Thymus (tissue), 14 donors: ENCODE data around the gene RSPH4A. TPM values are rescaled to one million over a fixed set of nuclear protein-coding genes. Genes with fewer than 3 reads are reported as not detected.

Source experiments
- DNase-seq, 9 donors: peaks; one replicate each; pipeline ENCODE4 v3.0.0-alpha.2; 2013; ENCODE audit warnings: low spot score in 9 of 9, low read depth in 6 of 9, missing footprints in 1 of 9
- H3K27ac ChIP-seq, 2 donors: one replicate each; pipeline ENCODE4 v1.5.1; 2013; ENCODE audit warnings: control low read depth in 1 of 2, low read depth in 1 of 2, low read length in 1 of 2, mild to moderate bottlenecking in 1 of 2, moderate library complexity in 1 of 2
- H3K27me3 ChIP-seq, 2 donors: one replicate each; pipeline ENCODE4 v1.5.1; 2013; ENCODE audit warnings: low read length in 1 of 2; ENCODE audit not compliant: control insufficient read depth in 2 of 2, insufficient read depth in 1 of 2
- H3K36me3 ChIP-seq, 2 donors: one replicate each; pipeline ENCODE4 v1.5.1; 2013; ENCODE audit warnings: low read length in 1 of 2, mild to moderate bottlenecking in 1 of 2, moderate library complexity in 1 of 2; ENCODE audit not compliant: control insufficient read depth in 2 of 2, insufficient read depth in 2 of 2
- H3K4me1 ChIP-seq, 2 donors: one replicate each; pipeline ENCODE4 v1.5.1; 2013; ENCODE audit warnings: low read length in 2 of 2; ENCODE audit not compliant: control insufficient read depth in 2 of 2, insufficient read depth in 2 of 2
- H3K4me3 ChIP-seq, 2 donors: one replicate each; pipeline ENCODE4 v1.5.1; 2013; ENCODE audit warnings: low read length in 2 of 2, control low read depth in 1 of 2, mild to moderate bottlenecking in 1 of 2
- H3K9me3 ChIP-seq, 2 donors: one replicate each; pipeline ENCODE4 v1.5.1; 2013; ENCODE audit warnings: low read length in 1 of 2, mild to moderate bottlenecking in 1 of 2; ENCODE audit not compliant: control insufficient read depth in 2 of 2, insufficient read depth in 1 of 2
- WGBS: extraction: QIAGEN DNeasy Blood & Tissue Kit; methylation state at CpG from one replicate; pipeline ENCODE4 v1.1.7; 2013; 5-methylcytosine and 5-hydroxymethylcytosine counted together
- long read RNA-seq, 10 donors: transcript quantifications; one replicate each; lab custom pipeline, GENCODE V29; 2026
- polyA plus RNA-seq: library from polyadenylated mRNA; stranded (reverse); fragments of 200-250 nt; gene quantifications from one replicate; pipeline ENCODE4 v1.2.3, GENCODE V29; 2013
- total RNA-seq: library from RNA; stranded (reverse); fragments of 120-200 nt; gene quantifications from one replicate; pipeline ENCODE4 v1.2.4, GENCODE V29; 2013
- donor health status: healthy.

The RSPH4A gene
- total RNA-seq (0.38 TPM), polyA plus RNA-seq (0.89 TPM)
- long read RNA-seq, donor 1 = 0 reads
- long read RNA-seq, donor 2 = 0 reads
- long read RNA-seq, donor 3 = 0 reads
- long read RNA-seq, donor 4 = 0 reads
- long read RNA-seq, donor 5 = 0 reads
- long read RNA-seq, donor 6 = 0 reads
- long read RNA-seq, donor 7 = 0 reads
- long read RNA-seq, donor 8 = 0 reads
- long read RNA-seq, donor 9 = 0 reads
- long read RNA-seq, donor 10 = 0 reads

GRCh38 chr6:116615937-116616736, at the start of gene RSPH4A:
Gene RSPH4A (plus strand): TSS chr6:116616479. CDS start chr6:116616624, 145 bp downstream.
- Histone ChIP-seq H3K27ac (no peak within 1 kb of the TSS), H3K4me1 (peaks cover 3 to 8% of the 10 kb centered on the region in 2 donors), H3K4me3 (peak within 1 kb of the TSS; percentile 41 to 51), H3K9me3 (no peaks in the 10 kb centered on the region), H3K27me3 (peaks cover 0 to 9% of the 10 kb centered on the region in 2 donors), H3K36me3 (no peaks in the 10 kb centered on the region)
- under 1% methylated on average over 29 of the region's 29 CpGs for WGBS
- DNase-seq = peak; percentile 60 to 89 (median 71)

- Histone ChIP-seq H3K4me3 (no peak overlapping the region), H3K9me3 (no peaks in the 10 kb centered on the region), H3K27me3 (peaks cover 0 to 18% of the 10 kb centered on the region in 2 donors), H3K27ac (no peak overlapping the region), H3K4me1 (peaks cover 10 to 15% of the 10 kb centered on the region in 2 donors), H3K36me3 (no peaks in the 10 kb centered on the region)
- DNase-seq = no peak
Measured at GRCh38 chr6:116568111-116568510, 48.2 kb upstream of the RSPH4A start.

GRCh38 chr6:116568821-116569755, 47.2 kb upstream of the RSPH4A start:
- DNase-seq = no peak
- 70% methylated on average over 7 of the region's 7 CpGs for WGBS
- no peak overlapping the region for H3K4me3 ChIP-seq
- peaks cover 10 to 15% of the 10 kb centered on the region in 2 donors for H3K4me1 ChIP-seq
- no peak overlapping the region for H3K27ac ChIP-seq
- no peaks in the 10 kb centered on the region for H3K9me3 ChIP-seq
- H3K27me3 ChIP-seq = peaks cover 0 to 13% of the 10 kb centered on the region in 2 donors
- H3K36me3 ChIP-seq = peaks cover 0 to 3% of the 10 kb centered on the region in 2 donors

GRCh38 chr6:116570856-116571682, 45.2 kb upstream of the RSPH4A start, which contains the start of gene RWDD1:
Gene RWDD1 (plus strand): TSS chr6:116571504. CDS start chr6:116571583, 79 bp downstream.
- Histone ChIP-seq H3K27ac (peak within 1 kb of the TSS; percentile 89 to 95), H3K4me1 (peaks cover 5 to 9% of the 10 kb centered on the region in 2 donors), H3K36me3 (peaks cover 0 to 14% of the 10 kb centered on the region in 2 donors), H3K27me3 (no peaks in the 10 kb centered on the region), H3K9me3 (no peaks in the 10 kb centered on the region), H3K4me3 (peak within 1 kb of the TSS; percentile 82 to 86)
- peak; percentile 90 to 98 (median 95) for DNase-seq
- WGBS = under 1% methylated on average over 62 of the region's 62 CpGs

GRCh38 chr6:116571683-116572000, 44.6 kb upstream of the RSPH4A start:
- Histone ChIP-seq H3K4me1 (peaks cover 5 to 9% of the 10 kb centered on the region in 2 donors), H3K4me3 (peak overlapping the region; percentile 82 to 86)
- under 1% methylated on average over 12 of the region's 12 CpGs for WGBS

GRCh38 chr6:116572162-116572561, 44.1 kb upstream of the RSPH4A start:
- DNase-seq = peak in 1 of 9 donors; percentile 32
- H3K27me3 ChIP-seq = no peaks in the 10 kb centered on the region
- peaks cover 0 to 25% of the 10 kb centered on the region in 2 donors for H3K36me3 ChIP-seq
- peak overlapping the region; percentile 82 to 86 for H3K4me3 ChIP-seq
- WGBS = 8% methylated on average over 7 of the region's 7 CpGs
- no peaks in the 10 kb centered on the region for H3K9me3 ChIP-seq
- H3K27ac ChIP-seq = peak overlapping the region in 1 of 2 donors; percentile 89
- H3K4me1 ChIP-seq = peaks cover 5 to 9% of the 10 kb centered on the region in 2 donors

More at GRCh38 chr6:116571683-116572000, 44.6 kb upstream of the RSPH4A start:
- Histone ChIP-seq H3K27me3 (no peaks in the 10 kb centered on the region), H3K36me3 (peaks cover 0 to 20% of the 10 kb centered on the region in 2 donors), H3K27ac (peak overlapping the region; percentile 89 to 95), H3K9me3 (no peaks in the 10 kb centered on the region)
- peak in 1 of 9 donors; percentile 3 for DNase-seq

- peaks cover 0 to 38% of the 10 kb centered on the region in 2 donors for H3K36me3 ChIP-seq
Measured at GRCh38 chr6:116575227-116575626, 41.1 kb upstream of the RSPH4A start.

GRCh38 chr6:116577486-116577885, 38.8 kb upstream of the RSPH4A start:
- Histone ChIP-seq H3K4me1 (peaks cover 3 to 5% of the 10 kb centered on the region in 2 donors), H3K4me3 (no peak overlapping the region), H3K9me3 (no peaks in the 10 kb centered on the region), H3K36me3 (peaks cover 0 to 38% of the 10 kb centered on the region in 2 donors), H3K27me3 (no peaks in the 10 kb centered on the region), H3K27ac (no peak overlapping the region)
- no peak for DNase-seq
- WGBS = 96% methylated on average over 5 of the region's 5 CpGs

More at GRCh38 chr6:116575227-116575626, 41.1 kb upstream of the RSPH4A start:
- Histone ChIP-seq H3K4me3 (no peak overlapping the region), H3K9me3 (no peaks in the 10 kb centered on the region), H3K27ac (no peak overlapping the region), H3K4me1 (peaks cover 5 to 9% of the 10 kb centered on the region in 2 donors), H3K27me3 (no peaks in the 10 kb centered on the region)
- no peak for DNase-seq
- WGBS = 98% methylated on average over 2 of the region's 2 CpGs
